Measurements from ENCODE around the gene OPA3. TPM values are rescaled to one million over a fixed set of nuclear protein-coding genes. Genes with fewer than 3 reads are reported as not detected.

Gene OPA3
- total and polyA plus RNA-seq, 2 experiments from 2014 or later = 11.5 to 14.5 TPM

GRCh38 chr19:45591638-45592005 lies 7.0 kb upstream of the OPA3 start:
- Mint-ChIP-seq H3K4me3 (no peak overlapping the region), H3K9me3 (peaks cover 8% of the 10 kb centered on the region; the same call in 2 of the 3 replicates), H3K4me1 (peaks cover 5% of the 10 kb centered on the region; the same call in 2 of the 3 replicates), H3K27me3 (ENCODE audit: insufficient read depth, low read depth, poor library complexity) (peaks cover 28% of the 10 kb centered on the region), H3K36me3 (ENCODE audit: low read depth) (no peaks in the 10 kb centered on the region; the same call in 2 of the 3 replicates), H3K27ac (no peak overlapping the region)
- H3K79me2 ChIP-seq (replicated peaks; ENCODE audit: insufficient read depth) = no peaks in the 10 kb centered on the region
- H3K9me2 ChIP-seq (ENCODE audit: insufficient read depth) = no peaks in the 10 kb centered on the region
- 0 out of 2 replicates have a peak, but pooled peaks cover 4% of the 10 kb centered on the region for H3K4me1 ChIP-seq (ENCODE audit: insufficient read depth)
- peaks cover 3% of the 10 kb centered on the region; the same call in 1 of the 2 replicates for H3F3A ChIP-seq (replicated peaks; ENCODE audit: low read depth)
- no peaks in the 10 kb centered on the region for H3K36me3 ChIP-seq (ENCODE audit: insufficient read depth)
- no peak overlapping the region for H3K4me2 ChIP-seq
- peaks cover 52% of the 10 kb centered on the region for H3K27me3 ChIP-seq (ENCODE audit: insufficient read depth)
- H4K20me1 ChIP-seq (replicated peaks; ENCODE audit: insufficient read depth) = no peaks in the 10 kb centered on the region; the same call in 1 of the 2 replicates
- DNase-seq (ENCODE audit: low spot score) = no peak
- TF ChIP-seq, protein P1, sequence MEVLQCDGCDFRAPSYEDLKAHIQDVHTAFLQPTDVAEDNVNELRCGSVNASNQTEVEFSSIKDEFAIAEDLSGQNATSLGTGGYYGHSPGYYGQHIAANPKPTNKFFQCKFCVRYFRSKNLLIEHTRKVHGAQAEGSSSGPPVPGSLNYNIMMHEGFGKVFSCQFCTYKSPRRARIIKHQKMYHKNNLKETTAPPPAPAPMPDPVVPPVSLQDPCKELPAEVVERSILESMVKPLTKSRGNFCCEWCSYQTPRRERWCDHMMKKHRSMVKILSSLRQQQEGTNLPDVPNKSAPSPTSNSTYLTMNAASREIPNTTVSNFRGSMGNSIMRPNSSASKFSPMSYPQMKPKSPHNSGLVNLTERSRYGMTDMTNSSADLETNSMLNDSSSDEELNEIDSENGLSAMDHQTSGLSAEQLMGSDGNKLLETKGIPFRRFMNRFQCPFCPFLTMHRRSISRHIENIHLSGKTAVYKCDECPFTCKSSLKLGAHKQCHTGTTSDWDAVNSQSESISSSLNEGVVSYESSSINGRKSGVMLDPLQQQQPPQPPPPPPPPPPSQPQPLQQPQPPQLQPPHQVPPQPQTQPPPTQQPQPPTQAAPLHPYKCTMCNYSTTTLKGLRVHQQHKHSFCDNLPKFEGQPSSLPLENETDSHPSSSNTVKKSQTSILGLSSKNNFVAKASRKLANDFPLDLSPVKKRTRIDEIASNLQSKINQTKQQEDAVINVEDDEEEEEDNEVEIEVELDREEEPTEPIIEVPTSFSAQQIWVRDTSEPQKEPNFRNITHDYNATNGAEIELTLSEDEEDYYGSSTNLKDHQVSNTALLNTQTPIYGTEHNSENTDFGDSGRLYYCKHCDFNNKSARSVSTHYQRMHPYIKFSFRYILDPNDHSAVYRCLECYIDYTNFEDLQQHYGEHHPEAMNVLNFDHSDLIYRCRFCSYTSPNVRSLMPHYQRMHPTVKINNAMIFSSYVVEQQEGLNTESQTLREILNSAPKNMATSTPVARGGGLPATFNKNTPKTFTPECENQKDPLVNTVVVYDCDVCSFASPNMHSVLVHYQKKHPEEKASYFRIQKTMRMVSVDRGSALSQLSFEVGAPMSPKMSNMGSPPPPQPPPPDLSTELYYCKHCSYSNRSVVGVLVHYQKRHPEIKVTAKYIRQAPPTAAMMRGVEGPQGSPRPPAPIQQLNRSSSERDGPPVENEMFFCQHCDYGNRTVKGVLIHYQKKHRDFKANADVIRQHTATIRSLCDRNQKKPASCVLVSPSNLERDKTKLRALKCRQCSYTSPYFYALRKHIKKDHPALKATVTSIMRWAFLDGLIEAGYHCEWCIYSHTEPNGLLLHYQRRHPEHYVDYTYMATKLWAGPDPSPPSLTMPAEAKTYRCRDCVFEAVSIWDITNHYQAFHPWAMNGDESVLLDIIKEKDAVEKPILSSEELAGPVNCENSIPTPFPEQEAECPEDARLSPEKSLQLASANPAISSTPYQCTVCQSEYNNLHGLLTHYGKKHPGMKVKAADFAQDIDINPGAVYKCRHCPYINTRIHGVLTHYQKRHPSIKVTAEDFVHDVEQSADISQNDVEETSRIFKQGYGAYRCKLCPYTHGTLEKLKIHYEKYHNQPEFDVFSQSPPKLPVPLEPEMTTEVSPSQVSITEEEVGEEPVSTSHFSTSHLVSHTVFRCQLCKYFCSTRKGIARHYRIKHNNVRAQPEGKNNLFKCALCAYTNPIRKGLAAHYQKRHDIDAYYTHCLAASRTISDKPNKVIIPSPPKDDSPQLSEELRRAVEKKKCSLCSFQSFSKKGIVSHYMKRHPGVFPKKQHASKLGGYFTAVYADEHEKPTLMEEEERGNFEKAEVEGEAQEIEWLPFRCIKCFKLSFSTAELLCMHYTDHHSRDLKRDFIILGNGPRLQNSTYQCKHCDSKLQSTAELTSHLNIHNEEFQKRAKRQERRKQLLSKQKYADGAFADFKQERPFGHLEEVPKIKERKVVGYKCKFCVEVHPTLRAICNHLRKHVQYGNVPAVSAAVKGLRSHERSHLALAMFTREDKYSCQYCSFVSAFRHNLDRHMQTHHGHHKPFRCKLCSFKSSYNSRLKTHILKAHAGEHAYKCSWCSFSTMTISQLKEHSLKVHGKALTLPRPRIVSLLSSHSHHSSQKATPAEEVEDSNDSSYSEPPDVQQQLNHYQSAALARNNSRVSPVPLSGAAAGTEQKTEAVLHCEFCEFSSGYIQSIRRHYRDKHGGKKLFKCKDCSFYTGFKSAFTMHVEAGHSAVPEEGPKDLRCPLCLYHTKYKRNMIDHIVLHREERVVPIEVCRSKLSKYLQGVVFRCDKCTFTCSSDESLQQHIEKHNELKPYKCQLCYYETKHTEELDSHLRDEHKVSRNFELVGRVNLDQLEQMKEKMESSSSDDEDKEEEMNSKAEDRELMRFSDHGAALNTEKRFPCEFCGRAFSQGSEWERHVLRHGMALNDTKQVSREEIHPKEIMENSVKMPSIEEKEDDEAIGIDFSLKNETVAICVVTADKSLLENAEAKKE (CRISPR knock-in tag; IDR thresholded peaks at IDR 0.05) = no peak
- TF ChIP-seq ZNF331 (CRISPR knock-in tag; IDR thresholded peaks at IDR 0.05; ENCODE audit: low read depth) (no peak), STAT1 (IDR thresholded peaks at IDR 0.05; ENCODE audit: unreplicated experiment) (no peak), CREB1 (CRISPR knock-in tag; IDR thresholded peaks at IDR 0.05; ENCODE audit: low read depth) (no peak), CTCF (conservative IDR thresholded peaks at IDR 0.05; ENCODE audit: low read depth in 2 of 2) (no peak), EZH2phosphoT487 (IDR thresholded peaks at IDR 0.05; ENCODE audit: unreplicated experiment) (no peak), EZH2 (IDR thresholded peaks at IDR 0.05; ENCODE audit: low read depth, unreplicated experiment) (no peak), POLR2AphosphoS5 (IDR thresholded peaks at IDR 0.05; ENCODE audit: low read depth) (no peak), NANOG (IDR thresholded peaks at IDR 0.05; ENCODE audit: borderline replicate concordance) (no peak), ZNF114 (CRISPR knock-in tag; IDR thresholded peaks at IDR 0.05) (no peak), REST (IDR thresholded peaks at IDR 0.05; ENCODE audit: unreplicated experiment) (no peak), ETS1 (IDR thresholded peaks at IDR 0.05) (no peak), JUNB (IDR thresholded peaks at IDR 0.05; ENCODE audit: unreplicated experiment) (no peak)
- ATAC-seq = no peak
- H3K4me3 ChIP-seq = no peak overlapping the region
- H2AFZ ChIP-seq = no peak overlapping the region
- H3K27ac ChIP-seq (ENCODE audit: low read depth) = no peak overlapping the region

Measured in GM23338 (cell line).